ENCODE measurements around the gene HSPE1. TPM values are rescaled to one million over a fixed set of nuclear protein-coding genes. Genes with fewer than 3 reads are reported as not detected.

HSPE1 gene
- 466 to 796 TPM (median 530 TPM) in 5 replicates for total RNA-seq (2022; extraction: Qiagen RNA extraction; ENCODE audit: low read depth)

GRCh38 chr2:197499594-197500502, at the start of gene HSPE1, which contains the start of gene HSPD1:
TSS of gene HSPE1 (plus strand) at chr2:197500379. CDS start at chr2:197500437, 58 bp downstream.
TSS of gene HSPD1 (minus strand) at chr2:197499840. CDS start at chr2:197498848, 992 bp downstream.

GRCh38 chr2:197453123-197453913, 46.9 kb upstream of the HSPE1 start, which contains the start of gene COQ10B:
TSS of gene COQ10B (plus strand) at chr2:197453552. CDS start at chr2:197453561, 9 bp downstream.

GRCh38 chr2:197515739-197516392, 15.7 kb downstream of the HSPE1 start, which contains the start of gene MOB4:
TSS of gene MOB4 (plus strand) at chr2:197516066. CDS start at chr2:197516087, 21 bp downstream.

Other genes with a start within 250 kb of the HSPE1 start
- gene ANKRD44, start 189.6 kb upstream of the HSPE1 start, total RNA-seq (2022; extraction: Qiagen RNA extraction; ENCODE audit: low read depth) = 1.3 to 2.8 TPM (median 1.6 TPM) in 5 replicates
- 133 to 158 TPM (median 140 TPM) in 5 replicates for gene SF3B1, start 65.4 kb upstream of the HSPE1 start, total RNA-seq (2022; extraction: Qiagen RNA extraction; ENCODE audit: low read depth)
- 19.4 to 23.4 TPM (median 21.6 TPM) in 5 replicates for gene COQ10B, start 46.8 kb upstream of the HSPE1 start, total RNA-seq (2022; extraction: Qiagen RNA extraction; ENCODE audit: low read depth)
- gene HSPD1, start 539 bp upstream of the HSPE1 start, total RNA-seq (2022; extraction: Qiagen RNA extraction; ENCODE audit: low read depth) = 626 to 751 TPM (median 717 TPM) in 5 replicates
- gene MOB4, start 15.7 kb downstream of the HSPE1 start, total RNA-seq (2022; extraction: Qiagen RNA extraction; ENCODE audit: low read depth) = 27.7 to 39.4 TPM (median 33.8 TPM) in 5 replicates
- gene RFTN2, start 175.2 kb downstream of the HSPE1 start, total RNA-seq (2022; extraction: Qiagen RNA extraction; ENCODE audit: low read depth) = not detected in 5 replicates
- 10.6 to 15.4 TPM (median 12.2 TPM) in 5 replicates for gene MARS2, start 205.0 kb downstream of the HSPE1 start, total RNA-seq (2022; extraction: Qiagen RNA extraction; ENCODE audit: low read depth)